Pulmonary artery endothelial cell (primary cell): ENCODE data around the gene MRPS11. TPM values are rescaled to one million over a fixed set of nuclear protein-coding genes. Genes with fewer than 3 reads are reported as not detected.
"Not testable (repeated sequence)": the region's sequence is repeated elsewhere in the genome, so short reads cannot be mapped to it uniquely, and the experiment has no call there.

Experiments used
- DNase-seq: peaks from one replicate; pipeline ENCODE4 v3.0.0-alpha.2; 2011; ENCODE audit warnings: low read depth, low spot score
- total RNA-seq: library from RNA; depleted of rRNA; stranded (reverse); fragments of >200 nt; gene quantifications from 2 replicates; pipeline ENCODE4 v1.2.3, GENCODE V29; 2014

MRPS11 gene
- total RNA-seq, 1 donor from 2014 or later = 49.3 TPM

GRCh38 chr15:88489321-88489720 lies 21.8 kb downstream of the MRPS11 start:
- DNase-seq = no peak

- DNase-seq = no peak
These were observed 22.5 kb downstream of the MRPS11 start for GRCh38 chr15:88490036-88490435.

GRCh38 chr15:88491158-88491557 lies 23.6 kb downstream of the MRPS11 start:
- no peak for DNase-seq

- DNase-seq = no peak
These were observed 26.3 kb downstream of the MRPS11 start for GRCh38 chr15:88493844-88494243.

GRCh38 chr15:88497109-88497765 lies 29.7 kb downstream of the MRPS11 start:
- DNase-seq = no peak

GRCh38 chr15:88498996-88499395 lies 31.5 kb downstream of the MRPS11 start:
- DNase-seq = no peak

- no peak for DNase-seq
These were observed 36.9 kb downstream of the MRPS11 start for GRCh38 chr15:88504445-88504844.

- no peak for DNase-seq
These were observed 38.2 kb downstream of the MRPS11 start for GRCh38 chr15:88505721-88506120.

- DNase-seq = no peak
These were observed 39.1 kb downstream of the MRPS11 start for GRCh38 chr15:88506628-88507027.

GRCh38 chr15:88509321-88509720 lies 41.8 kb downstream of the MRPS11 start:
- DNase-seq = no peak

- no peak for DNase-seq
These were observed 42.5 kb downstream of the MRPS11 start for GRCh38 chr15:88509964-88510363.

GRCh38 chr15:88511161-88511560 lies 43.7 kb downstream of the MRPS11 start:
- no peak for DNase-seq

- DNase-seq = no peak
These were observed 44.6 kb downstream of the MRPS11 start for GRCh38 chr15:88512078-88512477.

GRCh38 chr15:88512601-88513000 lies 45.1 kb downstream of the MRPS11 start:
- DNase-seq = no peak

- DNase-seq = no peak
These were observed 45.7 kb downstream of the MRPS11 start for GRCh38 chr15:88513195-88513594.

GRCh38 chr15:88518903-88519302 lies 51.4 kb downstream of the MRPS11 start:
- DNase-seq = no peak

- DNase-seq = not testable (repeated sequence)
These were observed 56.6 kb downstream of the MRPS11 start for GRCh38 chr15:88524094-88524493.

GRCh38 chr15:88525418-88525817 lies 57.9 kb downstream of the MRPS11 start:
- DNase-seq = no peak

GRCh38 chr15:88526247-88526879 lies 58.9 kb downstream of the MRPS11 start:
- no peak for DNase-seq

- no peak for DNase-seq
These were observed 61.6 kb downstream of the MRPS11 start for GRCh38 chr15:88529021-88529630.
